ENCODE measurements around the gene HTR3B. TPM values are rescaled to one million over a fixed set of nuclear protein-coding genes. Genes with fewer than 3 reads are reported as not detected.

Gene HTR3B
- polyA plus RNA-seq, 1 of the 3 experiments (the other 2 are of a cell fraction), result not detected

DNA sequence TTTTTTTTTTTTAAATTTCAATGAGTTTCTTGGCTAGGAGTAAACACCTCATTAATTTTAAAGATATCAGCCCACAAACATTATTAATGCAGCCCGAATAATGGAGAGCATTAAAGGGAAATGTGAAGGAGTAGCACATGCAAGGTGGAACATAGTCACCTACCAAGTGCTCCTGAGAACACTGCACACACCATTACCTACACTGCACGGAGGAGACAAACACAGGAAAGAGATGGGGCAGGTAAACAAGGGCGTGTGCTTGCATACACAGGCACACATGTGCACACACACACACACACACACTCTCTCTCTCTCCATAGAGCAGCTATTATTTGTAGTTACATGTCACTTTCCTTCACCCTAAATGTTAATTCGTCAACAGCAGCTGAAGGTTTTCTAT is 30.2 kb downstream of the HTR3B start:
- Histone ChIP-seq H3K4me3 (ENCODE audit: low read depth in 2 of 2, low read length in 1 of 2) (no peak overlapping the region), H3K9me3 (no peaks in the 10 kb centered on the region), H3K4me1 (ENCODE audit: control insufficient read depth in 1 of 2, insufficient read depth in 2 of 2, low read depth in 1 of 2, low read length in 1 of 2) (no peaks in the 10 kb centered on the region), H3K79me2 (ENCODE audit: insufficient read depth) (no peaks in the 10 kb centered on the region), H2AFZ (ENCODE audit: low read depth) (no peak overlapping the region), H3K36me3 (replicated peaks in 1 of 2; ENCODE audit: control insufficient read depth in 1 of 2, insufficient read depth in 2 of 2, low read length in 1 of 2) (no peaks in the 10 kb centered on the region), H3K4me2 (no peak overlapping the region), H3K27ac (ENCODE audit: low read depth in 2 of 2, low read length in 1 of 2) (no peak overlapping the region), H3F3A (replicated peaks; ENCODE audit: insufficient read depth) (no peaks in the 10 kb centered on the region), H3K27me3 (ENCODE audit: insufficient read depth) (no peaks in the 10 kb centered on the region; the same call in 1 of the 2 replicates), H3K9me2 (no peaks in the 10 kb centered on the region), H4K20me1 (ENCODE audit: insufficient read depth) (no peaks in the 10 kb centered on the region), H3K9ac (no peak overlapping the region)
- DNase-seq, result no peak
- ChIA-PET POLR2A (no interaction called here), CTCF (interaction anchor here (1.4 kb wide), 1 partner anchor 38 kb away, joined by 6 read pairs; no protein-coding TSS in a partner anchor)
- TF ChIP-seq TCF12 (IDR thresholded peaks at IDR 0.05) (no peak), FOSL2 (IDR thresholded peaks at IDR 0.05; ENCODE audit: borderline replicate concordance, low read depth) (no peak), SMC3 (IDR thresholded peaks at IDR 0.05; ENCODE audit: low read depth, low read length) (no peak), TAF1 (IDR thresholded peaks at IDR 0.05; ENCODE audit: borderline replicate concordance, low read depth, low read length) (no peak)
- 15% methylated on average over 4 of the region's 4 CpGs for WGBS (ENCODE audit: low lambda C conversion rate)

DNA sequence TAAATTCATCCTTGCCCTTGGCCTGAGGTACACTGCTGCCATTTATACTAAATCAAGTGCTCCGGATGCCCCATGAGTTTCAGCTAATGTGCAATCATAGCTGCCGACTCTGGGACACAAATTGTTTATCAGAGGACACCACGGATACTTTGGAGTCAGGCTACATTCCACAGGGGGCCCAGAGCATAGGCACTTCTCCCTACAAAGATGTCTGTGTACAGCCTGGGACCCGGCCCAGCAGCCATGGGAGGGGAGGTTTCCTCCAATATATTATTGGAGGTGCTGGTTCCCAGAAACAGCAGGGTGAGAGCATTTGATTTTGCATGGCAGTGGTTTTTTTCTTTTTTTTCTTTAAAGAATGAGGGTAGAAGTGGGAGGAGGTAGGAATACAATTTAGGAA is 31.3 kb downstream of the HTR3B start:
- H4K20me1 ChIP-seq (ENCODE audit: insufficient read depth), result no peaks in the 10 kb centered on the region
- no peaks in the 10 kb centered on the region; the same call in 1 of the 2 replicates for H3K27me3 ChIP-seq (ENCODE audit: insufficient read depth)
- H3K9me3 ChIP-seq, result no peaks in the 10 kb centered on the region
- TF ChIP-seq RAD21 (IDR thresholded peaks at IDR 0.05; ENCODE audit: low read length) (no peak), FOSL2 (IDR thresholded peaks at IDR 0.05; ENCODE audit: borderline replicate concordance, low read depth) (no peak), NRF1 (IDR thresholded peaks at IDR 0.05; ENCODE audit: low read depth, low read length) (no peak), MXI1 (IDR thresholded peaks at IDR 0.05; ENCODE audit: low read depth, low read length) (no peak)
- TF ChIP-seq, protein P1, sequence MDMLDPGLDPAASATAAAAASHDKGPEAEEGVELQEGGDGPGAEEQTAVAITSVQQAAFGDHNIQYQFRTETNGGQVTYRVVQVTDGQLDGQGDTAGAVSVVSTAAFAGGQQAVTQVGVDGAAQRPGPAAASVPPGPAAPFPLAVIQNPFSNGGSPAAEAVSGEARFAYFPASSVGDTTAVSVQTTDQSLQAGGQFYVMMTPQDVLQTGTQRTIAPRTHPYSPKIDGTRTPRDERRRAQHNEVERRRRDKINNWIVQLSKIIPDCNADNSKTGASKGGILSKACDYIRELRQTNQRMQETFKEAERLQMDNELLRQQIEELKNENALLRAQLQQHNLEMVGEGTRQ (IDR thresholded peaks at IDR 0.05; ENCODE audit: borderline replicate concordance, low read depth, low read length), result no peak
- TF ChIP-seq, protein P2, sequence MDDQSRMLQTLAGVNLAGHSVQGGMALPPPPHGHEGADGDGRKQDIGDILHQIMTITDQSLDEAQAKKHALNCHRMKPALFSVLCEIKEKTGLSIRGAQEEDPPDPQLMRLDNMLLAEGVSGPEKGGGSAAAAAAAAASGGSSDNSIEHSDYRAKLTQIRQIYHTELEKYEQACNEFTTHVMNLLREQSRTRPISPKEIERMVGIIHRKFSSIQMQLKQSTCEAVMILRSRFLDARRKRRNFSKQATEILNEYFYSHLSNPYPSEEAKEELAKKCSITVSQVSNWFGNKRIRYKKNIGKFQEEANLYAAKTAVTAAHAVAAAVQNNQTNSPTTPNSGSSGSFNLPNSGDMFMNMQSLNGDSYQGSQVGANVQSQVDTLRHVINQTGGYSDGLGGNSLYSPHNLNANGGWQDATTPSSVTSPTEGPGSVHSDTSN (IDR thresholded peaks at IDR 0.05), result no peak
- H2AFZ ChIP-seq (ENCODE audit: low read depth), result no peak overlapping the region
- ChIA-PET POLR2A (no interaction called here), CTCF (no interaction called here)
- H3K9me2 ChIP-seq, result no peaks in the 10 kb centered on the region
- H3K4me3 ChIP-seq (ENCODE audit: low read depth in 2 of 2, low read length in 1 of 2), result no peak overlapping the region
- no peaks in the 10 kb centered on the region for H3F3A ChIP-seq (replicated peaks; ENCODE audit: insufficient read depth)
- no peak for DNase-seq
- H3K79me2 ChIP-seq (ENCODE audit: insufficient read depth), result no peaks in the 10 kb centered on the region
- no peak overlapping the region for H3K27ac ChIP-seq (ENCODE audit: low read depth in 2 of 2, low read length in 1 of 2)
- H3K4me2 ChIP-seq, result no peak overlapping the region
- H3K9ac ChIP-seq, result no peak overlapping the region
- whole genome bisulfite sequencing (ENCODE audit: low lambda C conversion rate), result 17% methylated on average over 1 of the region's 4 CpGs
- no peaks in the 10 kb centered on the region for H3K4me1 ChIP-seq (ENCODE audit: control insufficient read depth in 1 of 2, insufficient read depth in 2 of 2, low read depth in 1 of 2, low read length in 1 of 2)
- no peaks in the 10 kb centered on the region for H3K36me3 ChIP-seq (replicated peaks in 1 of 2; ENCODE audit: control insufficient read depth in 1 of 2, insufficient read depth in 2 of 2, low read length in 1 of 2)

DNA sequence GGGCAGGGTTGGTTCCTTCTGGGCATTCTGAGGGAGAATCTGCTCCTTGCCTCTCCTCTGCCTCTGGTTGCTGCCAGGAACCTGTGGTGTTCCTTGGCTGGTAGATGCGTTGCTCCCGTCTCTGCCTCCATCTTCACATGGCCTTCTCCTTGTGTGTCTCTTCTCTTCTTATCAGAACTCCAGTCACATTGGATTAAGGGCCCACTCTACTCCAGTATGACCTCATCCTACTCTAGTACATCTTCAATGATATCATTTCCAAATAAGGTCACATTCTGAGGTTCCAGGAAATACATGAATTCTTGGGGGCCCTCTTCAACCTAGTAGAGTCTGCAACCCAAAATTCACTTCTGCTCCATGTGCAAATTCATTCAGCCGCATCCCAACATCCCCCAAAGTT is 33.3 kb downstream of the HTR3B start:
- TF ChIP-seq MXI1 (IDR thresholded peaks at IDR 0.05; ENCODE audit: low read depth, low read length) (no peak), RAD21 (IDR thresholded peaks at IDR 0.05; ENCODE audit: low read length) (no peak)
- Histone ChIP-seq H3K9me3 (no peaks in the 10 kb centered on the region), H3K27ac (ENCODE audit: low read depth in 2 of 2, low read length in 1 of 2) (no peak overlapping the region), H3K79me2 (ENCODE audit: insufficient read depth) (no peaks in the 10 kb centered on the region), H3K4me2 (no peak overlapping the region), H3K27me3 (ENCODE audit: insufficient read depth) (no peaks in the 10 kb centered on the region), H3K9me2 (no peaks in the 10 kb centered on the region), H3K4me3 (ENCODE audit: low read depth in 2 of 2, low read length in 1 of 2) (no peak overlapping the region), H3K4me1 (ENCODE audit: control insufficient read depth in 1 of 2, insufficient read depth in 2 of 2, low read depth in 1 of 2, low read length in 1 of 2) (no peaks in the 10 kb centered on the region), H3K9ac (no peak overlapping the region), H3K36me3 (replicated peaks in 1 of 2; ENCODE audit: control insufficient read depth in 1 of 2, insufficient read depth in 2 of 2, low read length in 1 of 2) (no peaks in the 10 kb centered on the region), H2AFZ (ENCODE audit: low read depth) (no peak overlapping the region), H4K20me1 (ENCODE audit: insufficient read depth) (no peaks in the 10 kb centered on the region), H3F3A (replicated peaks; ENCODE audit: insufficient read depth) (no peaks in the 10 kb centered on the region)
- DNase-seq, result no peak
- WGBS (ENCODE audit: low lambda C conversion rate), result 36% methylated on average over 3 of the region's 3 CpGs
- CTCF ChIA-PET, result no interaction called here
- POLR2A ChIA-PET, result no interaction called here
